ENCODE data around the gene PEMT. TPM values are rescaled to one million over a fixed set of nuclear protein-coding genes. Genes with fewer than 3 reads are reported as not detected.

Gene PEMT
- total and polyA plus RNA-seq, 2 experiments from 2014 or later, result 54.8 to 55.2 TPM

GRCh38 chr17:17580662-17581470, 10.6 kb downstream of the PEMT start:
- no peak overlapping the region for H2AFZ ChIP-seq
- H3K27ac Mint-ChIP-seq, result peak overlapping the region; percentile 50; the same call in 1 of the 2 replicates

More at GRCh38 chr17:17580662-17581470, 10.6 kb downstream of the PEMT start:
- no peak for TF ChIP-seq POLR2AphosphoS5 (IDR thresholded peaks at IDR 0.05; ENCODE audit: low read depth)
- TF ChIP-seq CTCF (conservative IDR thresholded peaks at IDR 0.05; ENCODE audit: low read depth in 2 of 2), result no peak
- TF ChIP-seq REST (IDR thresholded peaks at IDR 0.05; ENCODE audit: unreplicated experiment), result no peak
- no peak for TF ChIP-seq EZH2 (IDR thresholded peaks at IDR 0.05; ENCODE audit: low read depth, unreplicated experiment)
- TF ChIP-seq JUNB (IDR thresholded peaks at IDR 0.05; ENCODE audit: unreplicated experiment), result no peak
- H3K27me3 ChIP-seq (ENCODE audit: insufficient read depth), result no peaks in the 10 kb centered on the region
- peaks cover 9% of the 10 kb centered on the region; the same call in 1 of the 2 replicates for H3K79me2 ChIP-seq (replicated peaks; ENCODE audit: insufficient read depth)
- H3F3A ChIP-seq (replicated peaks; ENCODE audit: low read depth), result no peaks in the 10 kb centered on the region
- no peak for ATAC-seq
- no peaks in the 10 kb centered on the region for H3K36me3 ChIP-seq (ENCODE audit: insufficient read depth)
- H3K4me2 ChIP-seq, result no peak overlapping the region
- H3K9me2 ChIP-seq (ENCODE audit: insufficient read depth), result no peaks in the 10 kb centered on the region
- H3K36me3 Mint-ChIP-seq (ENCODE audit: low read depth), result no peaks in the 10 kb centered on the region; the same call in 2 of the 3 replicates
- no peak overlapping the region for H3K27ac ChIP-seq (ENCODE audit: low read depth)
- H3K4me3 Mint-ChIP-seq, result no peak overlapping the region
- H3K27me3 Mint-ChIP-seq (ENCODE audit: insufficient read depth, low read depth, poor library complexity), result peaks cover 10% of the 10 kb centered on the region
- H3K4me1 Mint-ChIP-seq, result peaks cover 4% of the 10 kb centered on the region; the same call in 1 of the 3 replicates
- H3K4me3 ChIP-seq, result no peak overlapping the region
- H4K20me1 ChIP-seq (replicated peaks; ENCODE audit: insufficient read depth), result no peaks in the 10 kb centered on the region; the same call in 1 of the 2 replicates
- no peak for DNase-seq (ENCODE audit: low spot score)
- H3K9me3 Mint-ChIP-seq, result no peaks in the 10 kb centered on the region
- H3K4me1 ChIP-seq (ENCODE audit: insufficient read depth), result no peaks in the 10 kb centered on the region
